ENCODE data around the gene CPNE1. TPM values are rescaled to one million over a fixed set of nuclear protein-coding genes. Genes with fewer than 3 reads are reported as not detected.

CPNE1 gene
- total RNA-seq, 1 experiment from 2014 or later, result 217 TPM

- no peak for DNase-seq (ENCODE audit: low read depth, low spot score)
- Histone ChIP-seq H3K27ac (ENCODE audit: low read length) (no peak overlapping the region), H3K9me3 (ENCODE audit: control insufficient read depth, insufficient read depth, low read depth, low read length) (no peaks in the 10 kb centered on the region), H3K4me1 (ENCODE audit: control insufficient read depth, insufficient read depth, low read length) (no peaks in the 10 kb centered on the region), H3K27me3 (ENCODE audit: control insufficient read depth, insufficient read depth, low read length) (no peaks in the 10 kb centered on the region), H3K4me3 (ENCODE audit: low read depth in 2 of 2, low read length in 2 of 2) (no peak overlapping the region), H3K36me3 (ENCODE audit: control insufficient read depth, insufficient read depth, low read length) (no peaks in the 10 kb centered on the region)
- ChIA-PET POLR2A (no interaction called here), CTCF (no interaction called here)
- TSS peak; percentile 49 for BruUV-seq (replicated peaks)
- intact Hi-C loops (cut with micrococcal nuclease; ENCODE audit: unreplicated experiment) (no loop called here), in situ Hi-C loops (cut with HindIII; ENCODE audit: low pct_unique_long_range_greater_than_20kb, low sequenced_read_pairs) (no loop called here)
- ATAC-seq, result no peak
- TF ChIP-seq TCF7L2 (IDR thresholded peaks at IDR 0.05; ENCODE audit: low read depth, low read length) (no peak), SIN3A (IDR thresholded peaks at IDR 0.05; ENCODE audit: borderline replicate concordance, insufficient read depth, low read depth, low read length) (no peak), CTCF (IDR thresholded peaks at IDR 0.05) (no peak), POLR2AphosphoS5 (IDR thresholded peaks at IDR 0.05; ENCODE audit: low read depth, low read length) (no peak), REST (IDR thresholded peaks at IDR 0.05; ENCODE audit: insufficient read depth in 1 of 2, low read depth in 2 of 2, low read length in 1 of 2) (no peak)
Observed at GRCh38 chr20:35599776-35600120, 65.0 kb downstream of the CPNE1 start.

GRCh38 chr20:35598899-35599775 lies 65.6 kb downstream of the CPNE1 start:
- Histone ChIP-seq H3K27me3 (ENCODE audit: control insufficient read depth, insufficient read depth, low read length) (no peaks in the 10 kb centered on the region), H3K4me3 (ENCODE audit: low read depth in 2 of 2, low read length in 2 of 2) (no peak overlapping the region), H3K27ac (ENCODE audit: low read length) (no peak overlapping the region), H3K36me3 (ENCODE audit: control insufficient read depth, insufficient read depth, low read length) (no peaks in the 10 kb centered on the region), H3K9me3 (ENCODE audit: control insufficient read depth, insufficient read depth, low read depth, low read length) (no peaks in the 10 kb centered on the region), H3K4me1 (ENCODE audit: control insufficient read depth, insufficient read depth, low read length) (no peaks in the 10 kb centered on the region)
- no TSS peak for BruUV-seq (replicated peaks)
- no peak for TF ChIP-seq REST (IDR thresholded peaks at IDR 0.05; ENCODE audit: insufficient read depth in 1 of 2, low read depth in 2 of 2, low read length in 1 of 2)
- TF ChIP-seq POLR2AphosphoS5 (IDR thresholded peaks at IDR 0.05; ENCODE audit: low read depth, low read length), result no peak
- no peak for TF ChIP-seq SIN3A (IDR thresholded peaks at IDR 0.05; ENCODE audit: borderline replicate concordance, insufficient read depth, low read depth, low read length)
- TF ChIP-seq TCF7L2 (IDR thresholded peaks at IDR 0.05; ENCODE audit: low read depth, low read length), result no peak
- no peak for TF ChIP-seq CTCF (IDR thresholded peaks at IDR 0.05)
- POLR2A ChIA-PET, result no interaction called here
- ATAC-seq (peak; percentile 63; the same call in 1 of the 2 replicates), DNase-seq (ENCODE audit: low read depth, low spot score) (no peak)
- intact Hi-C loops (cut with micrococcal nuclease; ENCODE audit: unreplicated experiment), result no loop called here
- CTCF ChIA-PET, result no interaction called here
- in situ Hi-C loops (cut with HindIII; ENCODE audit: low pct_unique_long_range_greater_than_20kb, low sequenced_read_pairs), result no loop called here
